ENCODE results near the gene ATP5PD. TPM values are rescaled to one million over a fixed set of nuclear protein-coding genes. Genes with fewer than 3 reads are reported as not detected.

The ATP5PD gene
- total RNA-seq, 1 experiment from 2014 or later, result 344 TPM

DNA sequence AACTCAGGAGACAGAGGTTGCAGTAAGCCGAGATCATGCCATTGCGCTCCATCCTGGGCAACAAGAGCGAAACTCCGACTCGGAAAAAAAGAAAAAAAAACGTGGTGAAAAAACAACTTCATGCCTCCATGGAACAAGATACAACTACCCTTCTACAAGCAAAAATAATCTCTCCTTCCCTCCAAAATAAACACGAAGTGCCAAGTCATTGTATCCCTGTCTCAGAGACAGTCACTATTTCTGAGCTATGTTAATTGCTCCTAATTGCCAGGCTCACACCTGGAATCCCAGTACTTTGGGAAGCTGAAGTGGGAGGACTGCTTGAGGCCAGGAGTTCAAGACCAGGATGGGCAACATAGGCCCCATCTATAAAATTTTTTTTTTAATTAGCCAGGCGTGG, 22.0 kb upstream of the ATP5PD start:
- Mint-ChIP-seq H3K36me3 (ENCODE audit: insufficient read depth in 1 of 3, low read depth in 3 of 3) (peaks cover 6 to 19% (median 14%) of the 10 kb centered on the region in 3 experiments; a peak in 6 of 7 replicates), H3K27me3 (ENCODE audit: low read depth) (no peaks in the 10 kb centered on the region; the same call in 1 of the 2 replicates), H3K9me3 (no peaks in the 10 kb centered on the region), H3K4me3 (no peak overlapping the region; a peak in 1 of 5 replicates), H3K27ac (peak overlapping the region in 1 of 3 experiments; percentile 72; a peak in 1 of 7 replicates), H3K4me1 (peaks cover 0 to 7% of the 10 kb centered on the region in 2 experiments; a peak in 2 of 4 replicates)
- DNase-seq, result no peak
- no peak overlapping the region for H2AFZ ChIP-seq (ENCODE audit: low read length)
- H3K9me3 ChIP-seq (ENCODE audit: control insufficient read depth, low read depth, low read length), result no peaks in the 10 kb centered on the region
- no peak overlapping the region for H3K14ac ChIP-seq (ENCODE audit: insufficient read depth, low read length)
- H3K23me2 ChIP-seq (ENCODE audit: insufficient read length, low read depth, low read length, poor library complexity, severe bottlenecking), result no peaks in the 10 kb centered on the region
- no peak overlapping the region for H4K5ac ChIP-seq (ENCODE audit: insufficient read length, low read depth, low read length)
- H3K27ac ChIP-seq (ENCODE audit: insufficient read length, low read depth, low read length), result no peak overlapping the region
- H2BK120ac ChIP-seq (ENCODE audit: low read depth, low read length, poor library complexity, severe bottlenecking), result no peak overlapping the region
- no peak overlapping the region for H4K91ac ChIP-seq (ENCODE audit: insufficient read length, low read depth, low read length)
- peaks cover 3% of the 10 kb centered on the region for H4K20me1 ChIP-seq (ENCODE audit: control insufficient read depth, insufficient read depth, insufficient read length)
- H2BK20ac ChIP-seq (ENCODE audit: low read depth, low read length, poor library complexity, severe bottlenecking), result no peak overlapping the region
- H3K4me1 ChIP-seq (ENCODE audit: insufficient read depth, low read length), result no peaks in the 10 kb centered on the region
- H2BK15ac ChIP-seq (ENCODE audit: low read depth, low read length), result no peak overlapping the region
- no peak overlapping the region for H2BK5ac ChIP-seq (ENCODE audit: insufficient read length, low read length)
- H3K56ac ChIP-seq (ENCODE audit: insufficient read length, low read depth, low read length), result no peak overlapping the region
- WGBS (ENCODE audit: extremely low coverage, insufficient read length, low lambda C conversion rate), result no CpG with 5 or more reads among the region's 8 CpGs
- no peak overlapping the region for H2AK5ac ChIP-seq (ENCODE audit: insufficient read length, low read length)
- no peaks in the 10 kb centered on the region for H3K79me1 ChIP-seq (ENCODE audit: insufficient read depth, low read depth, low read length, poor library complexity, severe bottlenecking)
- no peak overlapping the region for H3K4ac ChIP-seq (ENCODE audit: low read depth, low read length)
- no peak overlapping the region for H4K8ac ChIP-seq (replicated peaks; ENCODE audit: insufficient read length, low read depth, low read length)
- no peak overlapping the region for H3K4me2 ChIP-seq (ENCODE audit: insufficient read depth, insufficient read length, low read length)
- H3K27me3 ChIP-seq (ENCODE audit: insufficient read depth, low read length), result no peaks in the 10 kb centered on the region
- H3K79me2 ChIP-seq (ENCODE audit: insufficient read depth, low read length), result no peaks in the 10 kb centered on the region
- TF ChIP-seq CTCF (conservative IDR thresholded peaks at IDR 0.05), result no peak
- no peak overlapping the region for H3K23ac ChIP-seq (ENCODE audit: insufficient read length, low read depth, low read length)
- no peak overlapping the region for H3K18ac ChIP-seq (ENCODE audit: insufficient read length, low read depth, low read length)
- H3T11ph ChIP-seq (ENCODE audit: low read length), result no peak overlapping the region
- H3K9ac ChIP-seq (ENCODE audit: extremely low read depth, insufficient read length, low read length), result no peak overlapping the region
- no peak overlapping the region for H2BK12ac ChIP-seq (ENCODE audit: insufficient read length, low read depth, low read length)
